K562 (cell line): ENCODE data around the gene PRKCE. TPM values are rescaled to one million over a fixed set of nuclear protein-coding genes. Genes with fewer than 3 reads are reported as not detected.

Experiments used
- ATAC-seq: fragments of 200-7000 bp; cut with Tn5 transposase; 3 replicates; pipeline ENCODE4 v1.9.1; 2020; ENCODE audit warnings: moderate library complexity
- BruUV-seq: library from RNA; stranded (reverse); fragments of 400-500 nt; replicated peaks from 2 replicates; lab custom pipeline; 2021; lab: Mats Ljungman, UMichigan
- CTCF ChIA-PET: fragments of 300-600 bp; formaldehyde crosslinking; extraction: SDS; loops from one replicate; lab custom pipeline; 2021; ENCODE audit warnings: low intra/inter-chr PET ratio; lab: Yijun Ruan, JAX
- POLR2A ChIA-PET: fragments of 300-600, 350-650 bp; sonication (Branson Sonifier 250); formaldehyde crosslinking; extraction: SDS; loops from one replicate; lab custom pipeline; 2021; ENCODE audit warnings: antibody characterized with exemption, inconsistent platforms; lab: Yijun Ruan, JAX
- DNase-seq, 4 experiments: peaks; one replicate each; pipeline versions ENCODE4 v3.0.0 to v3.0.0-alpha.2; 2011 to 2018; ENCODE audit warnings: low spot score in 3 of 4, mixed read lengths in 3 of 4; ENCODE audit errors: extremely low read depth in 1 of 4
- FAIRE-seq: peaks from 2 replicates; lab custom pipeline; 2011; peaks lifted over from hg19 to GRCh38; lab: Jason Lieb, UNC
- H2AFZ ChIP-seq: 2 replicates; pipeline ENCODE4 v1.6.0; 2011; ENCODE audit warnings: low read depth, low read length, control low read depth, inconsistent platforms
- H3K27ac ChIP-seq: fragments of 200-600 bp; 3 replicates; pipeline ENCODE4 v1.8.0; 2011; ENCODE audit warnings: low read depth, mild to moderate bottlenecking, control low read depth, inconsistent platforms, low read length, moderate library complexity, mixed read lengths; ENCODE audit errors: extremely low read depth
- H3K27me3 ChIP-seq, 2 experiments: fragments of 300-600 bp in 1 of 2; 2 replicates in 1 of 2; 3 replicates in 1 of 2; pipeline versions ENCODE4 v1.6.0 to v1.8.0; 2011; ENCODE audit warnings: inconsistent platforms in 2 of 2, low read length in 2 of 2, mild to moderate bottlenecking in 1 of 2, mixed read lengths in 1 of 2, moderate library complexity in 1 of 2; ENCODE audit not compliant: control insufficient read depth in 2 of 2, insufficient read depth in 2 of 2
- H3K36me3 ChIP-seq: fragments of 300-600 bp; 3 replicates; pipeline ENCODE4 v1.8.0; 2011; ENCODE audit warnings: mild to moderate bottlenecking, low read length, inconsistent platforms; ENCODE audit not compliant: control insufficient read depth, insufficient read depth
- H3K4me1 ChIP-seq, 2 experiments: fragments of 200-600 bp in 1 of 2; replicated peaks in 1 of 2; 2 replicates in 1 of 2; 3 replicates in 1 of 2; pipeline versions ENCODE4 v1.5.1 to v1.8.0; 2011; ENCODE audit warnings: inconsistent platforms in 2 of 2, low read length in 2 of 2, mild to moderate bottlenecking in 1 of 2, mixed read lengths in 1 of 2, moderate library complexity in 1 of 2; ENCODE audit not compliant: control insufficient read depth in 2 of 2, insufficient read depth in 2 of 2
- H3K4me2 ChIP-seq: 2 replicates; pipeline ENCODE4 v1.6.1; 2011; ENCODE audit warnings: low read length, control low read depth, inconsistent platforms, mixed read lengths; ENCODE audit not compliant: insufficient read depth
- H3K4me3 ChIP-seq: fragments of 200-600 bp; sonication (generic), shearing (Covaris generic); 2 replicates; pipeline ENCODE4 v1.5.1; 2016; ENCODE audit warnings: control low read depth, inconsistent platforms
- H3K79me2 ChIP-seq: fragments of 200-600 bp; 3 replicates; pipeline ENCODE4 v1.8.0; 2011; ENCODE audit warnings: low read length, inconsistent platforms; ENCODE audit not compliant: control insufficient read depth, insufficient read depth
- H3K9ac ChIP-seq, 2 experiments: 2 replicates each; pipeline versions ENCODE4 v1.6.0 to v1.6.1; 2011; ENCODE audit warnings: low read depth in 2 of 2, low read length in 2 of 2, control low read depth in 1 of 2, inconsistent platforms in 1 of 2, mild to moderate bottlenecking in 1 of 2, mixed read lengths in 1 of 2; ENCODE audit not compliant: insufficient read depth in 1 of 2
- H3K9me1 ChIP-seq: one replicate; pipeline ENCODE4 v1.6.0; 2011; ENCODE audit warnings: inconsistent platforms, mild to moderate bottlenecking, low read length, moderate library complexity; ENCODE audit not compliant: control insufficient read depth, insufficient read depth
- H3K9me3 ChIP-seq: replicated peaks from 2 replicates; pipeline ENCODE4 v1.5.1; 2011; ENCODE audit warnings: low read depth, low read length, inconsistent platforms; ENCODE audit not compliant: control insufficient read depth, insufficient read depth
- H4K20me1 ChIP-seq: replicated peaks from 2 replicates; pipeline ENCODE4 v1.6.1; 2011; ENCODE audit warnings: low read length, inconsistent platforms, mixed read lengths; ENCODE audit not compliant: control insufficient read depth, insufficient read depth
- ADNP ChIP-seq: fragments of 200-800 bp; sonication (Bioruptor generic); IDR thresholded peaks from 2 replicates; pipeline ENCODE4 v1.6.1; 2016; ENCODE audit warnings: missing genetic modification characterization, missing compliant biosample characterization
- COPS2 ChIP-seq: fragments of 450-650 bp; conservative IDR thresholded peaks from 2 replicates; pipeline ENCODE4 v1.6.1; 2016; ENCODE audit warnings: mild to moderate bottlenecking, moderate library complexity
- FOS ChIP-seq: IDR thresholded peaks from 3 replicates; pipeline ENCODE4 v1.6.1; 2011; ENCODE audit not compliant: insufficient read length; ENCODE audit errors: extremely low read depth
- GABPB1 ChIP-seq: sonication (generic); formaldehyde crosslinking; IDR thresholded peaks from 2 replicates; pipeline ENCODE4 v1.8.0; 2022; ENCODE audit warnings: mild to moderate bottlenecking, missing genetic modification reagents
- NR2F6 ChIP-seq: fragments of 450-650 bp; formaldehyde crosslinking; IDR thresholded peaks from 2 replicates; pipeline ENCODE4 v1.4.0; 2020; ENCODE audit warnings: mild to moderate bottlenecking
- POLR2AphosphoS5 ChIP-seq: IDR thresholded peaks from 2 replicates; pipeline ENCODE4 v1.6.1; 2011; ENCODE audit warnings: mild to moderate bottlenecking, low read depth, low read length, moderate library complexity; ENCODE audit not compliant: control insufficient read depth, insufficient read depth
- RBM25 ChIP-seq: fragments of 200-400 bp; formaldehyde crosslinking; IDR thresholded peaks from 2 replicates; pipeline ENCODE4 v1.6.1; 2018; ENCODE audit warnings: low read length, low read depth, moderate library complexity; ENCODE audit not compliant: severe bottlenecking
- ZBTB11 ChIP-seq, 3 experiments: fragments of 200-800 bp in 1 of 3; fragments of 250-450 bp in 1 of 3; fragments of 450-650 bp in 1 of 3; sonication (Bioruptor Pico) in 1 of 3; sonication (Bioruptor generic) in 1 of 3; formaldehyde crosslinking in 1 of 3; IDR thresholded peaks; 2 replicates each; pipeline versions ENCODE4 v1.6.1 to v1.8.0; 2016 to 2022; ENCODE audit warnings: mild to moderate bottlenecking in 2 of 3, missing genetic modification characterization in 2 of 3, missing compliant biosample characterization in 1 of 3, moderate library complexity in 1 of 3
- ZFX ChIP-seq: sonication (generic); formaldehyde crosslinking; IDR thresholded peaks from 2 replicates; pipeline ENCODE4 v1.8.0; 2022; ENCODE audit warnings: mild to moderate bottlenecking, missing genetic modification reagents, moderate library complexity
- ZNF146 ChIP-seq: IDR thresholded peaks from one replicate; pipeline ENCODE4 v1.6.1; 2018; ENCODE audit warnings: missing compliant biosample characterization; ENCODE audit not compliant: unreplicated experiment
- WGBS: fragments of 100-300 bp; shearing (Covaris generic); methylation state at CpG from one replicate; pipeline ENCODE4 v1.1.6; 2016; ENCODE audit warnings: low coverage, mixed read lengths; ENCODE audit not compliant: insufficient coverage; ENCODE audit errors: missing lambda C conversion rate; 5-methylcytosine and 5-hydroxymethylcytosine counted together
- in situ Hi-C: fragments of 300-500 bp; cut with MboI; formaldehyde crosslinking; loops from 4 replicates; pipeline ENCODE4 v1.15.0; 2018; ENCODE audit warnings: inconsistent platforms, mixed read lengths
- intact Hi-C: fragments of 100-400 bp; cut with micrococcal nuclease; formaldehyde crosslinking; loops from 2 replicates; pipeline ENCODE4 v1.14.2; 2022
- polyA plus RNA-seq, 8 experiments: library from polyadenylated mRNA; depleted of rRNA in 4 of 8; stranded (reverse) in 5 of 8; unstranded in 3 of 8; fragments of >200 nt; fragmentation: Nextera tagmentation in 2 of 8; fragmentation: Illumina TruSeq in 1 of 8; extraction: Ambion mirVana in 2 of 8; extraction: Trizol in 1 of 8; gene quantifications; 2 replicates each; pipeline versions ENCODE4 v1.2.1 to v1.2.3, GENCODE V29; 2011 to 2014; ENCODE audit warnings: inconsistent platforms in 1 of 8, missing spikeins in 1 of 8
- total RNA-seq, 7 experiments: library from RNA; depleted of rRNA in 6 of 7; stranded (reverse); fragments of >200 nt in 6 of 7; fragmentation: Illumina TruSeq in 2 of 7; extraction: Trizol in 2 of 7; gene quantifications; 2 replicates each; pipeline versions ENCODE4 v1.2.1 to v1.2.3, GENCODE V29; 2011 to 2021; ENCODE audit warnings: low replicate concordance in 1 of 7
- TF ChIP-seq, protein P1 (sequence below): IDR thresholded peaks from 2 replicates; pipeline ENCODE4 v1.6.1; 2011; ENCODE audit warnings: borderline replicate concordance, low read depth, mild to moderate bottlenecking, moderate library complexity, low read length; ENCODE audit not compliant: insufficient read depth, poor library complexity, severe bottlenecking
- TF ChIP-seq, protein P2 (sequence below): sonication (generic); formaldehyde crosslinking; IDR thresholded peaks from 2 replicates; pipeline ENCODE4 v1.8.1; 2023; ENCODE audit warnings: mild to moderate bottlenecking, missing genetic modification reagents, moderate library complexity
- TF ChIP-seq, protein P3 (sequence below): fragments of 250-450 bp; sonication (Bioruptor Pico); IDR thresholded peaks from 2 replicates; pipeline ENCODE4 v1.5.0; 2020; ENCODE audit warnings: mild to moderate bottlenecking

Gene PRKCE
- total and polyA plus RNA-seq, 9 of the 15 experiments (the other 6 are each of a cell fraction or from before 2014, with no cell fraction given): 0.06 to 1.0 (median 0.22) TPM; not detected in 1

DNA sequence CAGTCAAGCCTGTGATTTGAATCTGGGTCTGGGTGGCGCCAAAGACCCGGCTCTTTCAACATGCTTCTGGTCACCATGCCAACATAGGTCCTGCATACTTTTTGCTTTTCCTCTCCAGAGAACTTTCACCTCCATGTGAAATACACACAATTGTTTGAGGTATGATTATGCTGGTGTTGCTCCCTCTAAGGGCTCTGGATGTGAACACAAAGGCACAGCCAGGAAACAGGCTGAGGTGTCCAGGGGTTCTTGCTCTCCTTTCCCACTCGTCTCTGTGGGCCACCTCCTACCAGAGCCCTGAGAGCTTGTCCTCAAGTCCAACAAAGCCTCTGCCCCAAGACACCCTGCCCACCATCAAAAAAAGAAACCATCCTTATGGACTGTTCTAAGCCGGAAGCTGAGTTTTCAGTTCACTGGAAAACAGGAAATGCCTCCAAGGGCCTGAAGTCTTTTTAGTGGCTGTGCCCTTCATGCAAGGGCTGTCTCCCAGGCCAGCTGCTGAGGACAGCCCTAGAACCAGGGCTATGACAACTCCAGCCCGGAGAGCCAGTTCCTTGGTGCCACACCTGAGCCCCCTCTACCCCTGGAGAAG lies 545.5 kb downstream of the PRKCE start:
- H2AFZ ChIP-seq: no peak overlapping the region
- BruUV-seq: no TSS peak
- no peak for TF ChIP-seq ADNP (tag)
- TF ChIP-seq, protein P1, sequence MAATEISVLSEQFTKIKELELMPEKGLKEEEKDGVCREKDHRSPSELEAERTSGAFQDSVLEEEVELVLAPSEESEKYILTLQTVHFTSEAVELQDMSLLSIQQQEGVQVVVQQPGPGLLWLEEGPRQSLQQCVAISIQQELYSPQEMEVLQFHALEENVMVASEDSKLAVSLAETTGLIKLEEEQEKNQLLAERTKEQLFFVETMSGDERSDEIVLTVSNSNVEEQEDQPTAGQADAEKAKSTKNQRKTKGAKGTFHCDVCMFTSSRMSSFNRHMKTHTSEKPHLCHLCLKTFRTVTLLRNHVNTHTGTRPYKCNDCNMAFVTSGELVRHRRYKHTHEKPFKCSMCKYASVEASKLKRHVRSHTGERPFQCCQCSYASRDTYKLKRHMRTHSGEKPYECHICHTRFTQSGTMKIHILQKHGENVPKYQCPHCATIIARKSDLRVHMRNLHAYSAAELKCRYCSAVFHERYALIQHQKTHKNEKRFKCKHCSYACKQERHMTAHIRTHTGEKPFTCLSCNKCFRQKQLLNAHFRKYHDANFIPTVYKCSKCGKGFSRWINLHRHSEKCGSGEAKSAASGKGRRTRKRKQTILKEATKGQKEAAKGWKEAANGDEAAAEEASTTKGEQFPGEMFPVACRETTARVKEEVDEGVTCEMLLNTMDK: no peak
- TF ChIP-seq FOS: no peak
- TF ChIP-seq RBM25: no peak
- TF ChIP-seq NR2F6 (CRISPR knock-in tag): no peak
- TF ChIP-seq ZFX (CRISPR knock-in tag): no peak
- no peak for TF ChIP-seq GABPB1 (CRISPR knock-in tag)
- TF ChIP-seq COPS2: no peak
- TF ChIP-seq, protein P2, sequence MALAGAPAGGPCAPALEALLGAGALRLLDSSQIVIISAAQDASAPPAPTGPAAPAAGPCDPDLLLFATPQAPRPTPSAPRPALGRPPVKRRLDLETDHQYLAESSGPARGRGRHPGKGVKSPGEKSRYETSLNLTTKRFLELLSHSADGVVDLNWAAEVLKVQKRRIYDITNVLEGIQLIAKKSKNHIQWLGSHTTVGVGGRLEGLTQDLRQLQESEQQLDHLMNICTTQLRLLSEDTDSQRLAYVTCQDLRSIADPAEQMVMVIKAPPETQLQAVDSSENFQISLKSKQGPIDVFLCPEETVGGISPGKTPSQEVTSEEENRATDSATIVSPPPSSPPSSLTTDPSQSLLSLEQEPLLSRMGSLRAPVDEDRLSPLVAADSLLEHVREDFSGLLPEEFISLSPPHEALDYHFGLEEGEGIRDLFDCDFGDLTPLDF: no peak
- TF ChIP-seq ZBTB11 (CRISPR knock-in tag; IDR thresholded peaks at IDR 0.05): no peak
- TF ChIP-seq POLR2AphosphoS5: no peak
- TF ChIP-seq, protein P3, sequence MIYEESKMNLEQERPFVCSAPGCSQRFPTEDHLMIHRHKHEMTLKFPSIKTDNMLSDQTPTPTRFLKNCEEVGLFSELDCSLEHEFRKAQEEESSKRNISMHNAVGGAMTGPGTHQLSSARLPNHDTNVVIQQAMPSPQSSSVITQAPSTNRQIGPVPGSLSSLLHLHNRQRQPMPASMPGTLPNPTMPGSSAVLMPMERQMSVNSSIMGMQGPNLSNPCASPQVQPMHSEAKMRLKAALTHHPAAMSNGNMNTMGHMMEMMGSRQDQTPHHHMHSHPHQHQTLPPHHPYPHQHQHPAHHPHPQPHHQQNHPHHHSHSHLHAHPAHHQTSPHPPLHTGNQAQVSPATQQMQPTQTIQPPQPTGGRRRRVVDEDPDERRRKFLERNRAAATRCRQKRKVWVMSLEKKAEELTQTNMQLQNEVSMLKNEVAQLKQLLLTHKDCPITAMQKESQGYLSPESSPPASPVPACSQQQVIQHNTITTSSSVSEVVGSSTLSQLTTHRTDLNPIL (CRISPR knock-in tag): no peak
- TF ChIP-seq ZNF146 (CRISPR knock-in tag): no peak

More for the DNA sequence above, 545.5 kb downstream of the PRKCE start:
- H3K9me3 ChIP-seq: no peaks in the 10 kb centered on the region
- ATAC-seq (no peak), FAIRE-seq (no peak), DNase-seq (no peak)
- H3K4me2 ChIP-seq: no peak overlapping the region
- no peaks in the 10 kb centered on the region for H4K20me1 ChIP-seq
- H3K4me3 ChIP-seq: no peak overlapping the region
- 22% methylated on average over 5 of the region's 5 CpGs for WGBS
- H3K27me3 ChIP-seq: no peaks in the 10 kb centered on the region
- intact Hi-C loops: no loop called here
- in situ Hi-C loops: no loop called here
- H3K27ac ChIP-seq: no peak overlapping the region
- no peak overlapping the region for H3K9ac ChIP-seq
- no peaks in the 10 kb centered on the region for H3K36me3 ChIP-seq
- no peaks in the 10 kb centered on the region for H3K9me1 ChIP-seq
- H3K79me2 ChIP-seq: no peaks in the 10 kb centered on the region
- CTCF ChIA-PET: no interaction called here
- POLR2A ChIA-PET: interaction anchor here (0.6 to 1.3 kb wide), 3 partner anchors 15 to 1038 kb away, joined by 3 to 4 read pairs (median 3); no protein-coding TSS in a partner anchor
- H3K4me1 ChIP-seq: peaks cover 11 to 16% of the 10 kb centered on the region in 2 experiments; a peak in 3 of 5 replicates
